Stimulated activated CD8-positive, alpha-beta memory T cell treated with anti-CD3 and anti-CD28 coated beads, Interleukin-12 subunit alpha, Interleukin-12 subunit beta, amount 100 ng/mL, for 24 hours (primary cell): ENCODE data around the gene ACO2.
"Not testable (repeated sequence)": the region's sequence is repeated elsewhere in the genome, so short reads cannot be mapped to it uniquely, and the experiment has no call there.

ENCODE experiments used
- DNase-seq: peaks from one replicate; pipeline ENCODE4 v3.0.0-alpha.2; 2020; ENCODE audit errors: extremely low read depth

Gene ACO2

GRCh38 chr22:41468381-41469217 is at the start of gene ACO2, which contains the start of gene PHF5A:
ACO2 (plus strand) TSS chr22:41469117; CDS start chr22:41469147, 30 bp downstream.
PHF5A (minus strand) TSS chr22:41468692; CDS start chr22:41468653, 39 bp downstream.
- DNase-seq: peak; percentile 91

DNA sequence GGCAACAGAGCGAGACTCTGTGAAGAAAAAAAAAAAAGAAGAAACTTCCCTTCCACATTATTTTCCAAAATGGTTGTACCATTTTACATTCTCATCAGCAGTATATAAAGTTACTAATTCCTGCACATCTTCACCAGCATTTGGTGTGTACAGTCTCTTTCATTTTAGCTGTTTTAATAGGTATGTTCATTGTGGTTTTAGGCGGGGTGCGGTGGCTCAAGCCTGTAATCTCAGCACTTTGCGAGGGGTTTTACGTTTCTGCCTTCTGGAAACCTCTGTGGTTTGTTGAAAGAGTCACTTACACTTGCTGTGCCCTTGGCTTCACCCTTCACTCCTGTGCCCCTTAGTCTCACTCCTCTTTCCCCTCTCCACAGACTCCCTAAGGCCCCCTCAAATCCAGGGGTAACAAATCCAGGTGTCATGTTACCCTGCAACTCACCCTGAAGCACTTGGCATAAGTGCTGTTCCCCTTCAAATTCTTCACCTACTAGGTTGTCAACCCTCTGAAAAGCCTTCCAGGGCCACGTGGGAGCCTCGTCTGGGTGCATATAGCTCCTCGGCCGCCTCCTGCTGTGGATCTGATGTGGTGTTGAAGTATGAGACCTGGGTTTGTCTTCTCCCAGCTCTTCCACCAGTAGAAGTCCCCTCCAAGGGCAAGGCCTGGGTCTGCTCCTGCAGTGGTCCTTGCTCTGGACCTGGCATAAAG is 43.1 kb upstream of the ACO2 start:
- no peak for DNase-seq

GRCh38 chr22:41429232-41429950 is 39.5 kb upstream of the ACO2 start:
- DNase-seq: no peak

- no peak for DNase-seq
Observed at GRCh38 chr22:41429951-41430332, 39.0 kb upstream of the ACO2 start.

GRCh38 chr22:41431656-41432055 is 37.3 kb upstream of the ACO2 start:
- no peak for DNase-seq

DNA sequence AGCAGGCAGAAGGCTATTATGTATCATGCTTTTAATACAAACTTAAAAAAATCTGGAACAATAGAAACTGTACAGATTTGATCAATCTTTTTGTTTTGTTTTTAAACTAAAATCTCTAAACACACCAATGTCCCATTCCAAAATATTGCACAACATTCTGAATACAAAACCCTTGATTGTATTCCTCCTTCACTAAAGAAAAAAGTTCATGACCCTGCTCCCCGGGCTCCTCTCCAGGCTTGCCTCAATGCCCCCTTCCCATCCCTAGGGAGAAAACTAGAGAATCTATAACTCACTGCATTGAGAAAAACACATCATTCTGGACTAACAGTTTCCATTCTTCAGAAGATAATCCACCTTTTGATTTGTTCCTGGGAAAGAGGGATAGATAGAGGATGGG is 35.4 kb upstream of the ACO2 start:
- DNase-seq: not testable (repeated sequence)

DNA sequence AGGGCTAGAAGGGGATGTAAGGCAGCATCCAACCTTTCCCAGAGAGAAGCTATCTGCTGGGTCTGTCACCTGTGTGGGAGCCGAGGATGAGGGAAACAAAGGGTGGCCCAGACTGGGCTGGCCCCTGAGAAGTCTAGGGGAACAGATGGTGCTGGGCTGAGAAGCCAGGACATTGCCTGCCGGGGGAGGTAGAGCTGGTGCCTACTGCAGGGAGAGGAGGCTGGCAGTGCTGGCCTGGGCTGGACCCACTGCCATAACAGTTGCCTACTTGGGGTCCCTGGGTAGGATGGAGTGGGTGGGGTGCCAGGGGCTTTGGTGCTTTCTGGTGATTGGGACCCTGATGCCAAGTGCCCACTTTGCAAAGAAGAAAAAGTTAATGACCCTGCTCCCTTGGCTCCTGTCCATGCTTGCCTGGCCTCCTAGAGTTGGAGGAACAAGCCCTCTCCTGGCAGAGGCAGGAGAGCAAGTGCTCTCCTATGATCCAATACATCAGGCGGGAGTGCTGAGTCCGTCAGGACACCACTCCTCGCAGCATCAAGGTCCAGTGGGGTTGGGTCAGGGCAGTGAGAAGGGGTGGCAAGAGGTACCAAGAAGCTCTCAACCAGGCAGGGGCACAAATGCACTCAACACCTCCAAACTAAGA is 34.4 kb upstream of the ACO2 start:
- DNase-seq: not testable (repeated sequence)

GRCh38 chr22:41435560-41435959 is 33.4 kb upstream of the ACO2 start:
- DNase-seq: no peak

DNA sequence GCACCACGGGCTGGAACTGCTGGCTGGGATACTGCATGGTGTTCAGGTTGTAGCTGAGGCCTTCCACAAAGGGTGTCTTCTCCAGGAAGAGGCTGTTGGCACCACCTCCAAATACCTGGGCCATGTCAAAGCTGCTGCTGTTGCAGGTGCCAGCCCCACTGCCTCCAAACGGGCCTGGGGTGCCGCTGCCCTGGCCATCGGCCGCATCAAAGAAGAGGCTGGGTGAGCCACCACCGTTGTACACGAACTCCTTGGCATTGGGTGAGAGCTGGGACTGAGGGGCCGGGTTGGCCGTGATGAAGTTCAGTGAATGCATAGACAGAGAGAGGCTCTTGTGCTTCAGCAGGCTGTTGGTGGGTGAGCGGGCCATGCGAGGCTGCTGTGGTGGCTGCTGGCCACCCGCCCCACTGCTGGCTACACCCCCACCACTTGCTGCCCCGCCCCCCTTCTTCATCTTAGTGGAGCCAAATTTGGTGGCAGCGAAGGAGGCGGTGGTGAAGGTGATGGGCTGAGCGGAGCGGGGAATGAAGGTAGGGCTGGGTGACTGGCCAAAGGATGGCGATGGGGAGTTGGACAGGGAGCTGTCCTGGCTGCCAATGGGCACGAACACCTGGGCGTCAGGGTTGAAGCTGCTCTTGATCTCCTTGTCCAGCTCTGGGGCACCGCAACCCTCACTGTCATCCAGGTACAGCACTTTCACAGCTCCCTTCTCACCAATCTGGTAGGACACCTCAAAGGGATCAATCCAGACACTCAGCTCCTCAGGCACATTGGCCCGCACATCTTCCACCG is 32.4 kb upstream of the ACO2 start:
- no peak for DNase-seq

DNA sequence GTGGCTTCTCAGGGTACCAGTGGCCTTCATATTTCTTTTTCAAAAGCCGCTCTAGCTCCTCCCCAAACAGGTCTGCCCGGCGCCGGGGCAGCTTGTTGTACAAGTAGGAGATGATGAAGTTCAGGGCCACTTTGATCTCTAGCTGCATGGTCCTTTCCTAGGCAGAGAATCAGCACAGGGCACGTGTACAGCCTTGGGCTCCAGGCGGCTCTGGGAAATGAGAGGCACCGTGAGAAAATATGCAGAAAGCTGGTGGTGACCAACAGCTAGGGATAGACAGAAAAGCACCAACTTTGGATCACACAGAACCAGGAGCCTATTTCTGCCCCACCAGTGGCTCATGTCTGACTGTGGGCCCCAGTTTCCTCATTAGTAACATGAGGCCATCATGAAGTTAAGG is 31.7 kb upstream of the ACO2 start:
- DNase-seq: no peak

DNA sequence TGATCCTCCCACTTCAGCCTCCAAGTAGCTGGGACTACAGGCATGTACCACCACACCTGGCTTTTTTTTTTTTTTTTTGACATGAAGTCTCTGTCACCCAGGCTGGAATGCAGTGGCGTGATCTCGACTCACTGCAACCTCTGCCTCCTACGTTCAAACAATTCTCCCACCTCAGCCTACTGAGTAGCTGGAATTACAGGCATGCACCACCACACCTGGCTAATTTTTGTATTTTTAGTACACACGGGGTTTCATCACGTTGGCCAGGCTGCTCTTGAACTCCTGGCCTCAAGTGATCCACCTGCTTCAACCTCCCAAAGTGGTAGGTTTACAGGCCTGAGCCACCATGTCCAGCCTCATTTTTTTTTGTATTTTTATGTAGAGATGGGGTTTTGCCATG is 28.4 kb upstream of the ACO2 start:
- not testable (repeated sequence) for DNase-seq

GRCh38 chr22:41442240-41442792 is 26.6 kb upstream of the ACO2 start:
- DNase-seq: no peak

DNA sequence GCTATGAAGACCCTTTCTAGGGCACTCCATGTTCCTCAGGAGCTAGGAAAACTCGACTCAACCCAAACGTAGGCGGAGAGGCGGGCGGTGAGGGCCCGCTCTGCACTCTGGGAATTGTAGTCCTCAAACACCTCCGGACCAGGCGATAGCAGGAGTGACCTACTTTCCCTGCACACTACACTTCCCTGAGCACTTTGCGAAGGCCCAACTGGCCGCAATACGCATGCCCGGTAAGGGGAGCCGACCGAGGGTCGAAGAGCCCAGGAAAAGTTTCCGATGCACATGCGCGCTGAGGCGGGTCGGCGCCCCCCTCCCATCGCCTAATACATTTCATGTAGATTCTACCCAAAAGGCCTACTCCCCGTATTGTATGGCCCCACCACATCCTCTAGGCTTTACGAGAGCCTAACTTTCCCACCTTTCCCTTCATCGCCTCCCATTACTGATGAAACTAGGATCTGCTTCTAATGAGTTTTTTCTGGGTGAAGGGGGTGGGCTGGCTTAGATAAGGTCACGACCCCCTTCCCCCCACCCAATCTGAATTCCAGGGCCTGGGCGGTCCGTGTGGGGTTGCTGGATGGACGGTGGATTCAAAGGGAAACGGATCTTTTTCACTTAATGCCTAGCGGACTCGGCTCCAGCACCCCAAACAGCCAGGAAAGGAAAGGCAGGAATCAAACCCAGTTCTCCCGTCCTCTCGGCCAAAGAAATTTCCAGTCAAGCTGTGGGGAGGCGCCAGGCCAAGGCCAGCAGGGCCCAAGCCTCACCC is 24.4 kb upstream of the ACO2 start:
- peak; percentile 72 for DNase-seq

GRCh38 chr22:41445129-41446056 is 23.5 kb upstream of the ACO2 start:
- no peak for DNase-seq

DNA sequence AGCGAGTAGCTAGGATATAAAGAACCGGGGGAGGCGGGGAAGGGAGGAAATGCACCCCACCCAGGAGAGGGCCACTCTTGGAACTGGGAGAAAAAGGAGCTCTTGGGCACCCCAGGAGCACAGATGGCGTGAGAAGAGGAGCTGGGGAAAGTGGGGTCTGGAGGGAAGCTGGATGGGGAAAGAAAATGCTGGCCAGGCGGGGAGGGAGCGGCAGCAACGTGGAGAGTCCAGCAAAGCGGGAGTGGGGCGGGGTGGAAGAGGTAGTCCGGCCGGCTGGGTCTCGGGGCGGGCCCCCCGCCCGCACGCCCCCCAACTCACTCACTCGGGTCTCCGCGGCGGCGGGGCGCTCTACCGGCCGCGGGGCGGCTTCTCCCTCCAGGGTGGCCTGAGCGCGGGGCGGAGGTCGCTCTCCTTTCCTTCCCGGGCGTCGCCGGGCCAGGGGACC is 22.8 kb upstream of the ACO2 start:
- no peak for DNase-seq

- DNase-seq: peak; percentile 86
Observed at GRCh38 chr22:41446639-41447434, 22.1 kb upstream of the ACO2 start, which contains the start of gene TOB2. TOB2 (minus strand) TSS chr22:41446801; CDS start chr22:41437345, 9,456 bp downstream.

GRCh38 chr22:41447435-41448188 is 21.3 kb upstream of the ACO2 start:
- DNase-seq: peak; percentile 27
